OCI-LY3 (cell line): Measurements from ENCODE around the gene RNF34.

Source experiments
- CTCF ChIP-seq: fragments of 200-600, 300-600 bp; sonication (generic); IDR thresholded peaks from 2 replicates; pipeline ENCODE4 v1.5.1; 2014; ENCODE audit warnings: antibody characterized with exemption, low read length, low read depth
- EZH2phosphoT487 ChIP-seq: fragments of 200-600 bp; shearing (Covaris generic); IDR thresholded peaks from 2 replicates; pipeline ENCODE4 v1.6.1; 2018; ENCODE audit warnings: antibody characterized with exemption, mixed run types, low read depth

DNA sequence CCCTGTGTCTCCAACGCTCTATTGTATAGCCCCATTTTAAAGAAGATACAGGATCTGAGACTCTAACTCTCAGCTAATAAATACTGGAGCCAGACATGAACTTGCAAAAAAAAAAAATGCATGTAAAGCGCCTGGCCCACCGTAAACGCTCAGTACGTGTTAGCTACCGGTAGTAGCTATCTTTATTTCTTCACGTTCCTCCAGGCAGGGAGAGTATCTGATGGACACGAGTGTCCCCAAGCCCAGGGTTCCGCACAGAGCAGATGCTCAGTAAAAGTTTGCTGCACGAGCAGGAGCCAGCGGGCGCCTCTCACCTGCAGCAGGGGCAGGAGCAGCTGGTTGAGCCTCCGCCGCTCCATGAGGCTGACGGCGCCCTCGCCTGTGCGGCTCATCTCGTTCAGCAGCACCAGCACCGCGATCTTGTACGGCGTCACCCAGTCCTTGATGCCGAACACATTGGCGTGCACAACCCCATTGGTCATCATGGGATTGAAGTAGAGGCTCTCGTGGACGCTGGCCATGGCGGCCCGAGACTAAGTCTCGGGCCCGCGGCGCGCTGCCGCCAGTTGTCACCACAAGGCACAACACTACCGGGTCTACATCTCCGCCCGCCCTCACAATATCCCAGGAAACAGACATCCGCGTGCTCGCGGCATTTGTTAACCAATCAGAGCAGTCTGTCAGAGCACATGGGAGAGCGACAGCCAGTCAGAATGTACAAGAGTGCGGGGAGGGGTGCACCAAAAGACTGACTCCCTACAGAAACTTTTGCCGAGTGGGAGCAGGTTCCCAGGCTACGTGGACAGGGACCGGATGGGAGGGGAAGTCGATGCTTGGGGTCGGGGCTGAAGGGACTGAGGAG lies 47.9 kb upstream of the RNF34 start, which contains the start of gene ANAPC5:
- TF ChIP-seq CTCF (no peak), EZH2phosphoT487 (no peak)
